HG02870 (cell line): ENCODE measurements around the gene PLCH1.

Source experiments
- ATAC-seq: cut with Tn5 transposase; IDR thresholded peaks from one replicate; pipeline ENCODE4 v1.9.1; 2021; ENCODE audit warnings: mild to moderate bottlenecking, moderate library complexity; ENCODE audit not compliant: unreplicated experiment

Gene PLCH1

DNA sequence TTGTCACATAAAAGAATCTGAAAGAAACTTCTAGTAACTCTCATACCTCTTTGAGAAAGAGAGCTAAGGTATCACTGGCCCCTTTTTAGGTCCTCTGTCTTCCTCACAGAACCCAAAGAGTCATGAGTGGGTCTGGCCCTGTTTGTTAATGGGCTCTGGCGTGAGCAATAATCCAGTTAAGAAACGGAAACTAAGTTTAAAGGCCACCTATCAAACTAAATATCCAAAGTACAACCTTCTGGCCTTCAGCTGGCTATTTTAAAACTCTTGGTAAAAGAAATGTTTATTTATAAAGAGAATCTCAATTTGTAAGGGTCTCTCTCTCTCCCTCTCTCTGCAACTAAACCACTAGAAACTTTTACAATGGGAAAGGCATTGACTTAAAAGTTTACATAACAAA is 380.4 kb downstream of the PLCH1 start:
- no peak for ATAC-seq

DNA sequence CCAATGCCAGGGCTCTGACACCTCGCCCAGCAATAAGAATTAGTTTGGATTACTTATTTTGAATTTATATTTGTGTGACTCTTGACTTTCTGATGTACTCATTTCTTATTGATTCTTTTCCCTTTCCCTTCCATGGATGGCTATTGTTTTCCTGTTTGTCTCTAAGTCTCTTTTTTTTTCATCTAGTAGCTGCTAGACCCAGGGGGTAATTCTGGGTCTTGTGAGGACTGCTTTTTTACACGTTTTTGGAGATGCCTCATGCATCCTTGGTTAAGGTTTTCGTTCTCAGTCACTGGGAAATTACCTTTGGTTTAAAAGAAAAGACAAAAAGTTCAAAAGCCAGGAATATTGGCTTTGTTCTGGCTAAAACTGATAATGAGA is 381.2 kb downstream of the PLCH1 start:
- ATAC-seq: no peak

DNA sequence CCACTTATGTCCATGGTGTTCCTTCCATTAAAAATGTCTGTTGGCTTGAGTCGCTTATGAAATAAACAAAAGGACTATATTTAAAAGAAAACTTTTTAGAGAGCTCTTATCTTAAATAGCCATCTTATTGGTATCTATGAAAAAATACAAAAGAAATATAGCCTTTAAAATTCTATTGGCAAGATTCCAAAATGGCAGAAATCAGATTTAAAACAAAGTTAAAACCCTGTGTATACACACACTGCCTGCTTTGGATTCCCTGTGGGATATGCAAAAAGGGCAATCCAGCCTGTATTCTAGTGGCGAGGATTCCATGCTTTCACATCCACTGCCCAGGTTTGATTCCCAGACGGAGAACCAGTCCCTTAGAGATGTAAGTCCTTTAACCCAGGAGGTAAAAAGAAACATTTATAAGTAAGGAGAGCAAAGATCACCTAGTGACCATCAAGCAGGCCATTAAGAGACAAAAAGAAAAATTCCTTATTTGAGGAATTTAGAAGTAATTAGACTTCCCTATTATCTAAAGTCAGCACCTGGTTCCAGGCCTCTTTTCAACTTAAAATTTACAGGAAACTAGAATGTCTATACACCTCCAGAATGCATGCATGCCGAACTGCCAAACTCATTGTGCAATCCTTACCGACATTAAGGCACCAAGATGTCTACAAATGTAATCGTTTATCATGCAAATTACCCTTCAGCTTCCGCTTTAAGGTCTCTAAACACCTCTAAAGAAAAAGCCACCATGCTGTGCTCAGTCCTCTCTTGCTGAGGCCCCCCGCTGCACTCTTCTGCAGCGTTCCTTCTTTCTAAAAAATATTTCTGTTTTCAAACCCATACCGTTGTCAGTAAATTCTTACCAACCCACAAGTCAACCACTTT is 381.8 kb downstream of the PLCH1 start:
- no peak for ATAC-seq

DNA sequence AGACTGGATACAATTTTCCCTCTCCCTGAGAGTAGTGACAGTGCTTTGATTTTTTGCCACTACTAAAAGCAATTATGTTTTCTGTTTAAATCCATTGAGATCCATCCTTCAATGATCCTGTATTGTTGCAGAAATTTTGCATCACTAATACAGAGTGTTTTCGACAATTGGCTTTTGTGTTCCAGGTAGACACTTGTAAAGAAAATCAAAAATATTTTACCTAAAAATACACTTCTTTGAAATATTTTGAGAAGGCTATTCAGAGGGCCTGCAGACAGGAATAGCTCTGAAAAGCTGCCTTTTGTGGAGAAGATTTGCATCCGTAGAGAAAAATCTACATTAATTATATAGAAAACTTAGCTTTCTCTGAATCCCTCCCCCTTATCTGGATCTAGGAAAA is 384.6 kb downstream of the PLCH1 start:
- no peak for ATAC-seq

- ATAC-seq: no peak
These were observed 388.1 kb downstream of the PLCH1 start for GRCh38 chr3:155356594-155357370.

DNA sequence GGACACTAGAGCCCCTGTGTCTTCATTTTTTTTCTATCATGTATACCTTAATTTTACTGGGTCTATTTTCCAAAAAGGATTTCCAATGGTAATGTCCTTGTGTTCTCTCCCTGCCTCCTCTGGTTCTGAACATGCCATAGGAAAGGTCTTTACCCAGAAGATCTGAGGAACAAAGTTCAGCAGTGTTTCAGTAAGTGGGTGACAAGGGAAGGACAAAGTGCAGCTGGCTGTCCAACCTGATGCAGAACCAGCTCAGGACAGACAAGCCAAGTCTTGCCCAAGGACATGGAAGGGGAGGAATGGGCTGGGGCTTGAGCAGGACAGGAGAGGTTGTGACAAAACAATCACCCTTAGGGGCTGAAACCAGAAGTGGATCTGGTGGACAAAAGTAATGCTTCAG is 390.2 kb downstream of the PLCH1 start:
- no peak for ATAC-seq

DNA sequence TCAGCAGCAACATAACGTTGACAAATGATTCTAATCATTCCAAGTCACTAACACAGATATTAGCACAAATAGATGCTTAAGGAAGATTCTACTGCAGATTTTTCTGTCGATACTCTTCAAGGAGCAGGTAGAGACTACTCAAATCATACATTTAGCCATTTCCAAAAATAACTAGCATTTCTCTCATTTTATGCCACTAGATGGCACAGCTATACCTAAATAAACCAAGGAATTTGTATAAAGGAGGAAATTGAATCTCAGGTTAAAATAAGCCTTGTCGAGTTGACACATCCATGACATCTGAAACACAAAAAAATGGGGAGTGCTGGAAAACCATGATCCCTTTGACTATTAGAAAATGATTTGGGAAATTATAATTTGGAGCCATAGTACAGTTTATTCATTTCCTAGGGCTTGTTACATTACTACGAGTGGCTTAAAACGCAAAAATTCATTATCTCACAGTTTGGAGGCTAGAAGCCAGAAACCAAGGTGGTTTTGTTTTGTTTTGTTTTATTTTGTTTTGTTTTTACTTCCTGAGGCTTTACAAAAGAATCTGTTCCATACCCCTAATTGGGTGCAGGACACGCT is 391.9 kb downstream of the PLCH1 start:
- no peak for ATAC-seq

- no peak for ATAC-seq
These were observed 394.3 kb downstream of the PLCH1 start for GRCh38 chr3:155350571-155350970.

DNA sequence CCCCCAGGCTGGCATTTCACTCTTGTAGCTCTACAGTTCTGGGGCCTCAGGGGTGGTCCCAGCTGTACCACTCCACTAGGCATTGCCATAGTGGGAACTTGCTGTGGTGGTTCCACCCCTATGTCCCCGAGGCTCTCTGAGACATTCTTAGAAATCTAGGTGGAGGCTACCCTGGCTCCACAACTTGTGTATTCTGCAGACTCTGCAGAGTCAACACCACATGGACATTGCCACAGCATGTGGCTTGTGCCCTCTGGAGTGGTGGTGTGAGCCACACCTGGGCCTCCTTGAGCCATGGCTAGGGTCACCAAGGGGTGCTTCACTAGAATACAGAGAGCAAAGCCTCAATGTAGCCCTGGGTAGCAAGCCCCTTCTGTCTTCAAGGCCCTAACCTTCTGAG is 397.0 kb downstream of the PLCH1 start:
- no peak for ATAC-seq

GRCh38 chr3:155342344-155342743 is 402.5 kb downstream of the PLCH1 start:
- ATAC-seq: no peak

- no peak for ATAC-seq
These were observed 405.8 kb downstream of the PLCH1 start for GRCh38 chr3:155339052-155339451.

DNA sequence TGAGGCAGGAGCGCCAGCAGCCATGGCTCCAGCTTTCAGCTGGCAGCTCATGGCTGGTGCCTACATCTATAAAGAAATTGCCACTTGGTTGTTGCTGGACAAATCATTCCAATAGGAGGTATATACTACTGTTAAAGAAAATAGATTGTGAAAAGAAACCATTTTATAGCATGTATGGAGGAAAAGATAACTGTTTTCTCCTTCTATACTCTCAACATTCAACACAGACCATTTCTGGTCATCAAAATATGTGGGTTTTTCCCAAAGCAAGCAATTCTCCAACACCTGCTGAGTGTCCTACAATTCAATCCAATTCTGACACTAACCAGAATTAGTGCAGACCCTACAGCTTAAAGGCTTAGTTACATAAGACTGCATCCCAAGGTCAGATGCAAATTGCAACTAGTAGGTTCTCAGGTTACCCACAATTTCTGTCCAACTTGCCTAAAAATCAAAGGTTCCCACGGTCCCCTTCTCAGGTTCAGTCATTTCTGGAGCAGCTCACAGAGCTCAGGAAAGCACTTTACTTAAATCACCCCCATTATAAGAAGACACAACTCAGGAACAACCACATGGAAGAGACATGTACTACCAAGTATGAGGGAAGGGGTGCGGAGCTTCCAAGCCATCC is 409.0 kb downstream of the PLCH1 start:
- ATAC-seq: peak; percentile 60

GRCh38 chr3:155334914-155335723 is 409.8 kb downstream of the PLCH1 start:
- peak; percentile 86 for ATAC-seq

- no peak for ATAC-seq
These were observed 410.5 kb downstream of the PLCH1 start for GRCh38 chr3:155334215-155334913.

GRCh38 chr3:155332716-155333115 is 412.2 kb downstream of the PLCH1 start:
- no peak for ATAC-seq

DNA sequence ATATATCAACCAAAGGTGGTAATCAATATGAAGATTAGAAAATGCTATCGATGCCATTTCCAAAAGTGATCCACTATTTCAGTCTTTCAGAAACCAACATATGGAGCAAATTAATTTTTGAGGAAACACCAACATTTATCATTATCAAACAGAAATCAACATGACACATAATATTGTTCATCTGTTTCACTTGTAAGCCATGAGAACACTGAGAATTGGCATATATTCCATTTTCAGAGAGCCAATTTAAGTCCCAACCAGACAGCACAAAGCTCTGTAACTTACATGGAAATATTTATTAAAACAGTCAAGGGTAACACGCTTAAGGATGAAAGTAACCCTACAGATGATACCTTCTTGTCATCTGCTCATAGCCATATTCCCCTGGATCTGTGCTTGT is 413.8 kb downstream of the PLCH1 start:
- no peak for ATAC-seq

DNA sequence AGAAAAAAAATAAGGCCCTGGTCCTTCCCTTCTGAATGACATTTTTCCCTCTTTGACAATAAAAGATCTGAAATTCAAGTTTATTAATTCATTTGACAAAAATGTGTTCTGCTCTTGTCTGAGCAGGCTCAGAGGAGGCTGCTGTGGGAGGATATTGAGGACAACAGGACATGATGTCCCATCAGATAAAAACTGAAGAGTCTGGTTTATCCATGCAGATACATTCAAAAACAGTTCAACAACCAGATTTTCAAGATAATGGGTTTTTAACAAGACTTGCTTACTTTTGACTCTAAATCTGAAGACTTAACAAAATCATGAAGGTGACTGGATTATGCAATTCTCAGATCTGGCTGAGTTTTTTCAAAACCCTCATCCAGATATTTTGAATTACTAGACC is 414.5 kb downstream of the PLCH1 start:
- ATAC-seq: no peak

GRCh38 chr3:155329513-155330048 is 415.3 kb downstream of the PLCH1 start:
- no peak for ATAC-seq

GRCh38 chr3:155327871-155328270 is 417.0 kb downstream of the PLCH1 start:
- no peak for ATAC-seq

DNA sequence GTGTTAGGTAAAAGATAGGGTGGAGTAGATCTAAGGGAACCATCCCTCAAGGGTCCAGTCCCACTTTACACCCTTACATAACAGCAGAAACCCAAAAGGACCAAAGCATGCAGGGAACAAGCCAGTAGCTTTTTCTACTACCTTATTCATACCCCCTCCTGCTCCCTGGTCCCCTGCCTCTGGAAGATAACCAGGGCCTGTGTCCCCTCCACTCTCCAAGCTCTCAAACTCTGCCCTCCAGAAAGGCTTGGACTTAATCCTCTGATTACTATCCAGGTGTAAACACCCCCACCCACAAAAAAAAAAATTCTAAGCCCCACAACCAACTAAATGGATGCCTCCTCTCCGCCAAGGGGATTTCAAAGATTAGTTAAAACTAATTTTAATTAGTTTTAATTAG is 417.4 kb downstream of the PLCH1 start:
- no peak for ATAC-seq
